NCI-H2029 (cell line): ENCODE measurements around the gene MIXL1.
A peak's percentile ranks its signal among the peaks of the same experiment; 100 is the strongest.
"Not testable (repeated sequence)": the region's sequence is repeated elsewhere in the genome, so short reads cannot be mapped to it uniquely, and the experiment has no call there.

Source experiments
- DNase-seq: peaks from one replicate; lab custom pipeline; 2025; lab: John Stamatoyannopoulos, UW

The MIXL1 gene

GRCh38 chr1:226215239-226215638 lies 8.2 kb upstream of the MIXL1 start:
- DNase-seq: no peak

DNA sequence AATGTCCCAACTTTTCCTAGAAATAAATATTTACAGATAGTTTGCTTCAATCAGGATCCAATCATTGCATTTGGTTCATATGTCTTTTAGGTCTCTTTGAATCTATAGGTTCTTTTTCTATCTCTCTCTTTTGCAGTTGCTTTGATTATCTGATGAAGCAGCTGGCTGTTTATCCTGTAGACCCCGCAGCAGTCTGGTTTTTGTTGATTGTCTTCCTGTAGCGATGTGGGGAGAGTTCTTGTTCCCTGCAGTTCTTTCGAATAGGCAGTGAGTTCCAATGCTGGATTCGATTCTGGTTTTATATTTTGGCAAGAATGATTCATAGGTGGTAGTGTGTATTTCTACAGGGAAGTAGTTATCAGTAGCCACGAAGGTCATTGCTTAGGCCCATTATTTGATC lies 7.4 kb upstream of the MIXL1 start:
- DNase-seq: no peak

DNA sequence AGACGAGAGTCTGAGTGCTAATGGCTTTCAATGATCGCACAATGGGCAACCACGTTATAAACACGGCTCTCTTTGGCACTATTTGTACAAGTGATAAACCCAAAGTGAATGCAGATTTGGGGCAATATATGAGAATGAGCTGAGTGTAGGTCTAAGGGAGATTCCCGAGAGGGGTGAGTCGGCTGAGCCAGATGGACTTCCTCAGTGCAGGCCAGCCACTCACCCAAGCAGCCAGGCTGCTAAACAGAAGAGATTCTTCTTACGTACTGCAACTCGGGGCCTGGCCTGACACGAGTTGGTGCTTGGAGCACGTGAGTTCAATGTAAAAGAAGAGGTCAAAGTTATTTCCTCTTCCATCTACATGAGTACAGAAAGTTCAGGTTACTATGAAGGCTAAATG lies 6.2 kb upstream of the MIXL1 start:
- DNase-seq: no peak

GRCh38 chr1:226220473-226221189 lies 2.8 kb upstream of the MIXL1 start:
- no peak for DNase-seq

GRCh38 chr1:226222686-226223085 lies 778 bp upstream of the MIXL1 start:
- DNase-seq: no peak

- no peak for DNase-seq
Measured at GRCh38 chr1:226223786-226224244, 351 bp downstream of the MIXL1 start.

- no peak for DNase-seq
Measured at GRCh38 chr1:226226601-226227000, 3.1 kb downstream of the MIXL1 start.

GRCh38 chr1:226233293-226233692 lies 9.8 kb downstream of the MIXL1 start:
- DNase-seq: no peak

- DNase-seq: no peak
Measured at GRCh38 chr1:226233806-226234205, 10.3 kb downstream of the MIXL1 start.

DNA sequence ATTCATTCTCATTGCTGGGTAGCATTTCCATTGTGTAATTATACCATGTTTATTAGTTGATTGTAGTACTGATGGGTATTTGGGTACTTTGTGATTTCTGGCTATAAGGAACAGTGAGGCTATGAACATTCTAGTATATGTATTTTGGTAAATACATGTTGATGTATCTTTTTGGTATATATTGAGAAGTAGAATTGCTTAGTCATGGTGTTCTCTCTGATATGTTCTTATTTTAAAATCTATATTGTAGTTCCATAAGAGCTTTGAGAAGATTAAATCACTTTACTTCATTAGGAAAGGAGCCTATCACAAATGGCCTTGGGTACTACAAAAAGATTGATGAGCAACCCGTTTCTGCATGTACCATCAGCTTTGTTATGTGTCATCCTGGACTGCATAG lies 13.4 kb downstream of the MIXL1 start:
- DNase-seq: no peak

GRCh38 chr1:226239421-226239820 lies 16.0 kb downstream of the MIXL1 start:
- no peak for DNase-seq

GRCh38 chr1:226248091-226248490 lies 24.6 kb downstream of the MIXL1 start:
- DNase-seq: peak; percentile 9

DNA sequence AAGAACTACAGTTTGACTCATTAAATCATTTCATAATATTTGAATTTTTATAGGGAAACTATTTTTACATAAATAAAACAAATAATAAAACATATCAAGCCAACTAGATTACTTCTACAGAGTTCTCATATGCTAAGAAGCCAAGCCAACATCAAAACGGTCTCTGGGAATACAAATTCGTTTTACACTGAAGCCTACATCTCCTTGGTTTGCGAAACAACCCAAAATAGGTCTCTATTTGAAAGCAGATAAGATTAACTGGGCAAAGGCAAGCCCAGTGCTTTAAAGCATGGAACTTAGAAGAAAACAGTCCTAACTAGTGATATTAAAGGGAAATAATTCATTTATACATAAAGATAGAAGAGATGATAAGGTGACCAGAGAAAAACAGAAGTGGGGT lies 25.3 kb downstream of the MIXL1 start:
- DNase-seq: no peak

- no peak for DNase-seq
Measured at GRCh38 chr1:226250511-226250910, 27.0 kb downstream of the MIXL1 start.

DNA sequence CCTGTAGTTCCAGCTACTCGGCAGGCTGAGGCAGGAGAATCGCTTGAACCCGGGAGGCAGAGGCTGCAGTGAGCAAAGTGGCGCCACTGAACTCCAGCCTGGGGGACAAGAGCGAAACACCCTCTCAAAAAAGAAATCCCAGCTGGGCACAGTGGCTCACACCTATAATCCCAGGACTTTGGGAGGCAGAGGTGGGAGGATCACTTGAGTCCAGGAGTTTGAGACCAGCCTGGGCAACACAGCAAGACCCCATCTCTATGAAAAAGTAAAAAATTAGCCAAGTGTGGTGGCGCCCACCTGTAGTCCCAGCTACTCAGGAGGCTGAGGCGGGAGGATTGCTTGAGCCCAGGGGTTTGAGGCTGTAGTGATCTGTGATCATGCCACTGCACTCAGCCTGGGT lies 29.4 kb downstream of the MIXL1 start:
- not testable (repeated sequence) for DNase-seq

DNA sequence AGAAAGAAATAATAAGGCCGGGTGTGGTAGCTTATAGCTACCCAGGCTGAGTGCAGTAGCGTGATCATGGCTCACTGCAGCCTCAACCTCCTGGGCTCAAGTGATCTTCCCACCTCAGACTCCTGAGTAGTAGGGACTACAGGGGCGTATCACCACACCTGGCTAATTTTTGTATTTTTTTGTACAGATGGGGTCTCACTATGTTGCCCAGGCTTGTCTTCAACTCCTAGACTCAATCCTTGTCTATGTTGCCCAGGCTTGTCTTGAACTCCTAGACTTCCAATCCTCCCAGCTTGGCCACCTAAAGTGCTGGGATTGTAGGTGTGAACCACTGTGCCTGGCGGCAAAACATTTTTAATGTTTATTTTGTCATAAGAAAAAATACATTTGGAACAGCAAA lies 30.5 kb downstream of the MIXL1 start:
- DNase-seq: no peak

GRCh38 chr1:226255380-226255779 lies 31.9 kb downstream of the MIXL1 start:
- no peak for DNase-seq

DNA sequence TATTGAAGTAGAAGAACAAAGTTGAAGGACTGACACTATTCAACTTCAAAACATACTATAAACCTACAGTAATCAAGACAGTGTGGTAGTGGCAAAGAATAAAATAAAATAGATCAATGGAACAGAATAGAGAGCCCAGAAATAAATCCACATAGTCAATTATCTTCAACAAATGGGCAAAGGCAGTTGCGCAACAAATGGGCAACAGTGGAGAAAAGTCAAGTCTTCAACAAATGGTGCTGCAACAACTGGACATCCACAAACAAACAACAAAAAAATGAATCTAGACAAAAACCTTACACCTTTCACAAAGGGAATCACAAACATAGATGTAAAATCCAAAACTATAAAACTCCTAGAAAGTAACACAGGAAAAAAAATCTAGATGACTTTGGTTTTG lies 38.4 kb downstream of the MIXL1 start:
- no peak for DNase-seq

GRCh38 chr1:226268421-226269124 lies 45.1 kb downstream of the MIXL1 start:
- DNase-seq: no peak

DNA sequence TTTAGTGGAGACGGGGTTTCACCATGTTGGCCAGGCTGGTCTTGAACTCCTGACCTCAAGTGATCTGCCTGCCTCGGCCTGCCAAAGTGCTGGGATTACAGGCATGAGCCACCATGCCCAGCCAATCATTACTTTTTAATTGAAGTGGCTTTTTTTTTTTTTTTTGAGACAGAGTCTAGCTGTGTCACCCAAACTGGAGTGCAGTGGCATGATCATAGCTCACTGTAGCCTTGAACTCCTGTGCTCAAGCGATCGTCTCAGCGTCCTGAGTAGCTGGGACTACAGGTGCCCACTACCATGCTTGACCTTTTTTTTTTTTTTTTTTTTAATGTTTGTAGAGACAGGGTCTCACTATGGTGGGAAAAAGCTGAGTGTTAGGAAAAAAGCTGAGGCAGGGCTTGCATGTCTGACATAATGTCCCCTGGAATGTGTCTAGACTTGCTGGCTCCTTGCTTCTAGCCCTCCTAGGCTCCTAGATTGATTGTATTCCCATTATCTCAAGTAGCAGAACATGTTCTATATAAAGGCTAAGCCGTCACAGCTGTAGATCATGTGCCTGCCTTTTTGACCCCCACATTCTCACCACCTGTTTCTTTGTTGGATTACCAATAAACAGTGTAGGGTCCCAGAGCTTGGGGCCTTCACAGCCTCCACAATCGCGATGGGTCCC lies 48.9 kb downstream of the MIXL1 start:
- DNase-seq: not testable (repeated sequence)

DNA sequence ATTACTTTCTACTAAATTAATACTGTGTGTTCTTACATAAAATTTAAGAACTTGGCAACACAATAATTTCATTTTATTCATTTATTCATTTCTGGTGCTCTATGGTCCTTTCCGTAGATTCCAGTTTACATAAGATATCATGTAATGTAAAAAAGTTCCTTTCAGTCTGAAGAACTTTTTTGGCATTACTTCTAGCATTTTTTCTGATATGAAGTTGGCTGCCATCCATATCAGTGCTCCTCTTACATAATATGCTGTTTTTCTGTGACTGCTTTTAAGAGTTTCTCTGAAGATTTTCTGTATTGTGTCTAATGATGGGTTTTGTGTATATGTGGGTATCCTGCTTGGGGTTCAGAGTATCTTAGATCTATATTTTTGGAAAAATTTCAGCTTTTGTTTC lies 50.7 kb downstream of the MIXL1 start:
- DNase-seq: no peak

- DNase-seq: no peak
Measured at GRCh38 chr1:226276077-226276682, 52.7 kb downstream of the MIXL1 start.
